Pulmonary artery endothelial cell (primary cell): ENCODE results near the gene NTNG1. TPM values are rescaled to one million over a fixed set of nuclear protein-coding genes. Genes with fewer than 3 reads are reported as not detected.
"Not testable (repeated sequence)": the region's sequence is repeated elsewhere in the genome, so short reads cannot be mapped to it uniquely, and the experiment has no call there.

Experiments used
- DNase-seq: peaks from one replicate; pipeline ENCODE4 v3.0.0-alpha.2; 2011; ENCODE audit warnings: low read depth, low spot score
- total RNA-seq: library from RNA; depleted of rRNA; stranded (reverse); fragments of >200 nt; gene quantifications from 2 replicates; pipeline ENCODE4 v1.2.3, GENCODE V29; 2014

NTNG1 gene
- total RNA-seq, 1 donor from 2014 or later = 0.20 TPM

DNA sequence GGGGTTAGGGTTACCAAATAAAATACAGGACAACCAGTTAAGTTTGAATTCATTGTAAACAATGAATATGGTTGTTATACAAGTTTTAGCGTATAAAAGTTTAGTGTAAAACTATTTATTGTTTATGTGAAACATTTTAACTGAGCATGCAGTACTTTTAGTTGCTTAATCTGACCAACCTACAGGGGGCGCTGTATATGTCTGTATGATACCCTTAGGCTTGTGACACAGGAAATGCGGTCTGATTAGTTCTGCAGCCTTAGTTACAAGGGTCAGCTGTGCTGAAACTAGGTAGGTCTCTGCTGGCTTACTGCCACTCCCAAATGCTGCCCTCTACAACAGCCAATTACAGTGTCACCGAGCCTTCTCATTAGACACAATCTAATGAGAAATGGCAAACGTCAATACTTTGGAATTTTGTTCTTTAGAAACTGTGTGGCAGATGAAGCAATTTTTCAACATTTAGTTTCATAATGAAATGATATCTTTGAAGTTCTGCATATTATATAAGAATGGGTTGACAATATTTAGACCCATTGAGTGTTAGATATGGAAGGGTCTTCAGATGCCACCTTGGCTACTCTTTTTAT lies 56.2 kb downstream of the NTNG1 start:
- DNase-seq = no peak

DNA sequence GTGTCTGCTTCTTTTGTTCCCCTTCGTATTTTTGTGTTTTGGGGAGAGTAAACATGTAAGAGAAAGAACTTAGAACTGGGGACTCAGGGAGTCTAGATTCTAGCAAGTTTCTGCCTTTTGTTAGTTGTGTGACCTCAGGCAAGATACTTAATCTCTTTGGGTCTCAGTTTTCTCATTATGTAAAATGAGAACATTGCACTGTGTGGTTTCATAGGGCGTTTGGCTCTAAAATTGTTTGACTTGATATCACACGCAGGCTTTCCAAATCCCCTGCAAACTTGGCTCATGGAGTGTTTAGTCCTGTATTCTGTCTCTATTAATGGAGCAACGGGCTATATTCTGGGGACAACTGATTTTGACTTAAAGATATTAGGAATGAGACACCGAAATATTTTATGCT lies 57.7 kb downstream of the NTNG1 start:
- no peak for DNase-seq

DNA sequence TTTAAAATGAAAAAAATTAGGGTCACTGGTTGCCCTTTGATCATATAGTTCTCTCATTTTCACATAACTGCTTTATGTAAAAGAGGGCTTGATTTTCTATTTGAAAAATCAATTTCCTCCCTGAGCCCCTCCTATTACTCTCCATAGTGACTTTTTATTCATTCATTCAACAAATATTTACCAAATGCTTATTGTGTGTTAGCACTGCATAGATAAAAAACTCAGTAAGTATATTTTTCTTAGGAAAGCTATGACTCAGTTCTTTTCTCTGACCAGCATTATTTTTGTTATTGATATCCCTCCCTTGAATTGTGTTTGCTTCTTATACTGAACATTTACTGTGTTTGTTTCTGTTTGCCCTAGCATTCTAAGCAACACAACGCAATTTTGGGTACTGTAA lies 59.8 kb downstream of the NTNG1 start:
- DNase-seq = no peak

- DNase-seq = no peak
Observed at GRCh38 chr1:107202007-107202406, 61.2 kb downstream of the NTNG1 start.

- DNase-seq = no peak
Observed at GRCh38 chr1:107213225-107213624, 72.4 kb downstream of the NTNG1 start.

- DNase-seq = no peak
Observed at GRCh38 chr1:107220036-107220435, 79.2 kb downstream of the NTNG1 start.

DNA sequence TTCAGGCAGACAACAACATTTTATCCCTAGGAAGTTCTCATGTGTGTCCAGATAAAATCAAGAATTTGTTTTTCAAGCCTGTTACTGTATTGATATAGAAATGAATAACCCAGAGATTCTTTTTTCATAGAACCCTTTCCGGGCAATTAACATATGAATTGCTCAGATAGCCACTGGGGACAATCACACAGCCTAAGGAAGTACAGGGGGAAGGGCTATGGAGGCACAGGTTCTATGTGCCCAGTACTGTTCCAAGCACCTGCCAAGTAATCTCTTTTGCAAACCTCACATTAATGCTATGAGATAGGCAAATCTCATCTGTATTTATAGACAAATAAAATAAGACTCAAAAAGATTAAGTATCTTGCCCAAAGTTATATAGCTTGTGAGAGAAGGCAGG lies 84.9 kb downstream of the NTNG1 start:
- DNase-seq = no peak

- no peak for DNase-seq
Observed at GRCh38 chr1:107228704-107229371, 88.0 kb downstream of the NTNG1 start.

GRCh38 chr1:107229711-107230110 lies 88.9 kb downstream of the NTNG1 start:
- no peak for DNase-seq

DNA sequence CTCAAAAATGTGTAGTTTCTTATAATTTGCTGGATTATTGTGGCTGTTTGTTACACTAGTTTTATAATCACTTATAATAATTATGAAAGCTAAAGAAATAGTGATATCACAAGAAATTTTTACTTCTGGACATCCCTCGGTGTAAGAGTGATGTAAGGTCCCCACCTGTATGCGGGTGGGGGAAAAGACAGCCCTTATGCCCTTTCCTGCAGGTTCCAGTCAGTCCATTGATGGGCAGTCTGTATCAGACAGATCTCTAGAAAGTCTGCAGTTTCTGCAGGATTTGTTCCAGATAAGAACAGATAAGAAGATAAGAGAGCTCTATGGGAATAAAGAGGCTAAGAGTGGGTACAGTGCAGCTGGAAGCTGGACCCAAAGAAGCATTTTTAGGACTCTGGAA lies 89.3 kb downstream of the NTNG1 start:
- no peak for DNase-seq

- DNase-seq = no peak
Observed at GRCh38 chr1:107231291-107231690, 90.5 kb downstream of the NTNG1 start.

DNA sequence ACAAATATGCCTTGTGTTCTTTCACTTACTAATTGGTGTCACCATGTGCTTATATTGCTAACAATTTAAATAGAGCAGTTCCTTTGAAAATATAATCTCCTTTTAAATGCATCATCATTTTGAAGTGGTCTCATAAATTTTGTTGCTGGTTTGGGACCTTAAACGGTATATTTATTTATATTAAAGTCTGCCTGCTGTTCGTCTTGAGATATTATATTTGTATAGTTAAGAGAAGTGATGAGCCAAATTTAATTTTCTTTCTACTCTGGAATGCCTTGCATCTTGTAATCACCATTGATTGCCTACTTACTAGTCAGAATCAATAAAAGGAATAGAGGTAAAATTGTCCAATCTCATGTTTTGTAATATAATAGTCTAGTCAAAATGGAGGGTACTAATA lies 91.6 kb downstream of the NTNG1 start:
- no peak for DNase-seq

DNA sequence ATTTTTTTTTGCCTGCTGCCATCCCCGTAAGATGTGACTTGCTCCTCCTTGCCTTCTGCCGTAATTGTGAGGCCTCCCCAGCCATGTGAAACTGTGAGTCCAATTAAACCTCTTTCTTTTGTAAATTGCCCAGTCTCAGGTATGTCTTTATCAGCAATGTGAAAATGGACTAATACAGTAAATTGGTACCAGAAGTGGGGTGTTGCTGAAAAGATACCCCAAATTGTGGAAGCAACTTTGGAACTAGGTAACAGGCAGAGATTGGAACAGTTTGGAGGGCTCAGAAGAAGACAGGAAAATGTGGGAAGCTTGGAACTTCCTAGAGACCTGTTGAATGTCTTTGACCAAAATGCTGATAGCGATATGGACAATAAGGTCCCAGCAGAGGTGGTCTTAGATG lies 95.9 kb downstream of the NTNG1 start:
- DNase-seq = not testable (repeated sequence)

- DNase-seq = no peak
Observed at GRCh38 chr1:107243461-107243860, 102.6 kb downstream of the NTNG1 start.

DNA sequence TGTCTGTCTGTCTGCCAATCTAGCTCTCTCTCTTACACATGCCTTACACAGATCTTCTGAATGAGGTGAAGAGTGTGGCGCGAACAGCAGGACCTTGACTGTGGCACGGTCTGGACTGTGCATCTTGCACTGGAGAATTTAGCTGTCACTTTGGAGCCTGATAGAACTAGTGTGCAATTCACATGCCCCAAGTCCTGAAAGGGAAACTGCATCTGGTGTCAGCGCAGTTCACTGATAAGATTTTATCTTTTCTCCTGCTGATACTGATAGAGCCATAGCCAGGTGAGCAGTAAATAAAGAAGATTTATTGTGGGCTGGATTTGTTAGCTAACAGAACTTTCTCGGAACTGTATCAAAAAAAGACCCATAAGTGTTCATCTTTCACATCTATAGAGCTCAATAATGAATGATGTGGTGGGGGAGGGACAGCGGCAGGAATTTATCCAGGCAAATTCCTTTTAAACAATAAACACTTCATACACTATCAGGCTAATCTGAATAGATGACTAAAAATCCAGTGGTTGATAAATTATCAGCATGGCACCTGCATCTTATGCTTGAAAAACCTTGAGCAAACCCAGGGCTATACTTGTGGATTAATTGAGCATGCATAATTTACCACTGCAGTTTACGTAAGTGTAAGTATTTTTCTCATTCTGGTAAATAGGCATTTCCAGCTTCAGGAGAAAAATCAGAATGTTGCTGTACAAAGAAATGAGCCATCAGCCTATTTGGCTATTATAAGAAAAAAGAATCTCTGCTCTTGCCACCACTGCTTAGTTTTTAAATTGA lies 104.1 kb downstream of the NTNG1 start:
- no peak for DNase-seq

DNA sequence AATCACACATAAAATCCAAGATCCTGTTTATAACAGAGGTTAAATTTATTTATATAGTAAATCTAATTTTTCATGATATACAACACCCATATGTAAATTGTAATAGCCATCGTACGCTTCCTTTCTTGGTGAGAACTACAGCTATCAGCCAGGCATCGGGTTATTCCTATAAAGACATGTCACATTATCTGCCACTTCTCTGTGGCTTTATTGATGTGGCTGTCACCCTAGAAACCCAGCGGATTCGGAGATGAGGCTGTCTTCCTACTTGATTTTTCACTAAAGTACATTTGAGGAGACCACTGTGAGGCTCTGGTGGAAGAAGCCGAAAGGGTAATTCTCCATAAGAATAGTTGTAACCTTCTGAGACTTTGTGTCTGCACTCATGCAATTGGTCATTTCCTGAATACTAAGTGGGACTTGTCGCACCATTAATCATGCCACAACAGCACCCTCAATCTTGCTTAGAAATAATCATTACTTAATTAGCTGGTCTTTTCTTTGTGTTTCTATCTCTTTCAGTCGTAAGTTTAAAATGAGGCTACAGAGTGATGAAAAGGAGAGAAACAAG lies 106.0 kb downstream of the NTNG1 start:
- no peak for DNase-seq

GRCh38 chr1:107247679-107248078 lies 106.8 kb downstream of the NTNG1 start:
- DNase-seq = no peak

DNA sequence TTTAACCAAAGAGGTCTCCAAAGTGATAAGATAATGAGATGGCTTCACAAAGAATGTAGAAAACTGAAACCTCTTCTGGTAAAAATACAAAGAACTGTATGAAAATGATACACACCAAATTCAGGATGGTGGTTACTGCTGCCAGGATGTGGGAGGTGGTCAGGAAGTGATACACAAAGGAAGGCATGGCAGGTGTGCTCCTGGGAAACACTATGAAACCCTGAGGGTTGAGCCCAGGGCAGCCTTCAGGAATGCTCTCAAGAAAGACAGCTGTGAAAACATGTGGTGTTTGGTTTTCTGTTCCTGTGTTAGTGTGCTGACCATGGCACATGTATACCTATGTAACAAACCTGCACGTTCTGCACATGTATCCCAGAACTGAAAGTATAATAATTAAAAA lies 109.3 kb downstream of the NTNG1 start:
- no peak for DNase-seq

GRCh38 chr1:107251083-107251482 lies 110.2 kb downstream of the NTNG1 start:
- DNase-seq = no peak

DNA sequence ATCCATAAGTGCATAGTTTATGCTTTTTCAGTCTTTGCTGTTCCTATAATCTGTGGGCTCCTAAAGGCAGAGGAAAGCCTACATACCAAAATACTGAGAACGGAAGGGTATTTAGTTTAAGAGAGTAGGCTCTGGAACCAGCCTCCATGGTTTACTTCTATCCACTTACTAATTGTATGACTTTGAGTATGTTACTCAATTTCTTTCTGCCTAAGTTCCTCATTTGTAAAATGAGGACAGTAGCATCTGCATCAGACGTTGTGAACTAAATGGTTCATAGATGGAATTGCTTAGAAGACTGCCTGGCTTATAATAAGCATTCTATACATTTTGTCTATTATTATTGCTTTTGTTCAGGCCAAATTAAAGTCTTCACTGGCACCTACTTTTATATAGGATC lies 111.0 kb downstream of the NTNG1 start:
- DNase-seq = no peak

DNA sequence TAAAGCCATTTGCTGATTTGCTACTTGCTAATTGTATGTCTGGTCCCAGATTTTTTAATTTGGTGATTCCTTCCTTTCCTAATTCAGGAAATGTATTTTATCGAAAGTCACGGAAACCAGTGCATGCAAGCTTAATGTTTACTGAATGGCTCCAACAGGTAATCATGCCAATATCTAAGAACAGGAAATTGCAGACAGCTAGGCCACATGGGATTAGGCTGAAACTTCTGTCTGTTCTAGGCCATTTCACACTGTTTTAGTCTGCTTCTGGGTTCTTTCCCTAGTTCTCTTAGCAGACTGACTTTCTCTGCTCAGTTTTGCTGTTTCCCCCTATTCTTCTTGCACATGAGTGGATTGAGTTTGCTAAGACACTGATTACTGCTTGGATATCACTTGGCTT lies 111.4 kb downstream of the NTNG1 start:
- no peak for DNase-seq

GRCh38 chr1:107254306-107254705 lies 113.5 kb downstream of the NTNG1 start:
- DNase-seq = no peak
